Tibial nerve (tissue), 4 donors: ENCODE results near the gene DTX3L. TPM values are rescaled to one million over a fixed set of nuclear protein-coding genes. Genes with fewer than 3 reads are reported as not detected.
A peak's percentile ranks its signal among the peaks of the same experiment; 100 is the strongest.

Experiments used
- DNase-seq, 2 donors: peaks; one replicate each; pipeline ENCODE4 v3.0.0-alpha.2; 2019; ENCODE audit warnings: low spot score in 2 of 2
- H3K27ac ChIP-seq, 4 donors: fragments of 200-600 bp; sonication (generic) in 3 of 4; one replicate each; pipeline ENCODE4 v1.5.1; 2017 to 2019; ENCODE audit warnings: mild to moderate bottlenecking in 1 of 4
- H3K27me3 ChIP-seq, 2 donors: fragments of 200-600 bp; sonication (generic) in 1 of 2; one replicate each; pipeline versions ENCODE4 v1.5.1 to v1.6.0; 2017 to 2019
- H3K36me3 ChIP-seq, 3 donors: fragments of 200-600 bp; sonication (generic); one replicate each; pipeline ENCODE4 v1.5.1; 2018 to 2019
- H3K4me1 ChIP-seq, 4 donors: fragments of 200-600 bp; sonication (generic) in 3 of 4; one replicate each; pipeline ENCODE4 v1.5.1; 2017 to 2019
- H3K4me3 ChIP-seq, 4 donors: fragments of 200-600 bp; sonication (generic) in 3 of 4; one replicate each; pipeline ENCODE4 v1.5.1; 2017 to 2019; ENCODE audit warnings: mild to moderate bottlenecking in 1 of 4, moderate library complexity in 1 of 4
- H3K9me3 ChIP-seq, 4 donors: fragments of 200-600 bp; sonication (generic) in 3 of 4; one replicate each; pipeline ENCODE4 v1.5.1; 2017 to 2019
- EP300 ChIP-seq, 2 donors: sonication (generic); formaldehyde crosslinking; IDR thresholded peaks; one replicate each; pipeline ENCODE4 v1.6.1; 2017; ENCODE audit warnings: antibody characterized with exemption in 2 of 2, mild to moderate bottlenecking in 1 of 2
- POLR2A ChIP-seq, 2 donors: fragments of 450-650 bp; IDR thresholded peaks; one replicate each; pipeline ENCODE4 v1.6.1; 2017; ENCODE audit warnings: antibody characterized with exemption in 2 of 2, mild to moderate bottlenecking in 2 of 2, moderate library complexity in 2 of 2
- WGBS, 2 donors: methylation state at CpG; one replicate each; pipeline ENCODE4 v1.1.5; 2018; 5-methylcytosine and 5-hydroxymethylcytosine counted together
- total RNA-seq, 4 donors: library from RNA; depleted of rRNA; stranded (reverse); fragments of >200 nt; gene quantifications; one replicate each; pipeline ENCODE4 v1.1.0, GENCODE V29; 2016
- TF ChIP-seq, protein P1 (sequence below), 5 experiments: fragments of 200-600 bp in 3 of 5; fragments of 450-650 bp in 2 of 5; sonication (generic) in 3 of 5; IDR thresholded peaks; one replicate each; pipeline ENCODE4 v1.5.1; 2016 to 2019; ENCODE audit warnings: antibody characterized with exemption in 5 of 5, mild to moderate bottlenecking in 3 of 5, moderate library complexity in 2 of 5

Gene DTX3L
- total RNA-seq, 4 donors from 2014 or later: 14.9 to 23.2 (median 18.9) TPM

DNA sequence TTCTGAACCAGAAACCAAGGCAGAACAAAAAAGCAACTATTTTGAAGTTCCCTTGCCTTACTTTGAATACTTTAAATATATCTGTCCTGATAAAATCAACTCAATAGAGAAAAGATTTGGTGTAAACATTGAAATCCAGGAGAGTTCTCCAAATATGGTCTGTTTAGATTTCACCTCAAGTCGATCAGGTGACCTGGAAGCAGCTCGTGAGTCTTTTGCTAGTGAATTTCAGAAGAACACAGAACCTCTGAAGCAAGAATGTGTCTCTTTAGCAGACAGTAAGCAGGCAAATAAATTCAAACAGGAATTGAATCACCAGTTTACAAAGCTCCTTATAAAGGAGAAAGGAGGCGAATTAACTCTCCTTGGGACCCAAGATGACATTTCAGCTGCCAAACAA, 4.6 kb downstream of the DTX3L start:
- no peak for DNase-seq
- TF ChIP-seq, protein P1, sequence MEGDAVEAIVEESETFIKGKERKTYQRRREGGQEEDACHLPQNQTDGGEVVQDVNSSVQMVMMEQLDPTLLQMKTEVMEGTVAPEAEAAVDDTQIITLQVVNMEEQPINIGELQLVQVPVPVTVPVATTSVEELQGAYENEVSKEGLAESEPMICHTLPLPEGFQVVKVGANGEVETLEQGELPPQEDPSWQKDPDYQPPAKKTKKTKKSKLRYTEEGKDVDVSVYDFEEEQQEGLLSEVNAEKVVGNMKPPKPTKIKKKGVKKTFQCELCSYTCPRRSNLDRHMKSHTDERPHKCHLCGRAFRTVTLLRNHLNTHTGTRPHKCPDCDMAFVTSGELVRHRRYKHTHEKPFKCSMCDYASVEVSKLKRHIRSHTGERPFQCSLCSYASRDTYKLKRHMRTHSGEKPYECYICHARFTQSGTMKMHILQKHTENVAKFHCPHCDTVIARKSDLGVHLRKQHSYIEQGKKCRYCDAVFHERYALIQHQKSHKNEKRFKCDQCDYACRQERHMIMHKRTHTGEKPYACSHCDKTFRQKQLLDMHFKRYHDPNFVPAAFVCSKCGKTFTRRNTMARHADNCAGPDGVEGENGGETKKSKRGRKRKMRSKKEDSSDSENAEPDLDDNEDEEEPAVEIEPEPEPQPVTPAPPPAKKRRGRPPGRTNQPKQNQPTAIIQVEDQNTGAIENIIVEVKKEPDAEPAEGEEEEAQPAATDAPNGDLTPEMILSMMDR (IDR thresholded peaks at IDR 0.05): no peak
- no peak for TF ChIP-seq EP300 (IDR thresholded peaks at IDR 0.05)
- TF ChIP-seq POLR2A (IDR thresholded peaks at IDR 0.05): no peak
- WGBS, 2 donors: 74 to 80% methylated on average over 3 of the region's 3 CpGs
- no peaks in the 10 kb centered on the region for H3K27me3 ChIP-seq
- H3K27ac ChIP-seq: no peak overlapping the region
- no peak overlapping the region for H3K4me3 ChIP-seq
- peaks cover 0 to 79% (median 7%) of the 10 kb centered on the region in 3 donors for H3K36me3 ChIP-seq
- H3K9me3 ChIP-seq: no peaks in the 10 kb centered on the region
- H3K4me1 ChIP-seq: peaks cover 0 to 25% (median 12%) of the 10 kb centered on the region in 4 donors

DNA sequence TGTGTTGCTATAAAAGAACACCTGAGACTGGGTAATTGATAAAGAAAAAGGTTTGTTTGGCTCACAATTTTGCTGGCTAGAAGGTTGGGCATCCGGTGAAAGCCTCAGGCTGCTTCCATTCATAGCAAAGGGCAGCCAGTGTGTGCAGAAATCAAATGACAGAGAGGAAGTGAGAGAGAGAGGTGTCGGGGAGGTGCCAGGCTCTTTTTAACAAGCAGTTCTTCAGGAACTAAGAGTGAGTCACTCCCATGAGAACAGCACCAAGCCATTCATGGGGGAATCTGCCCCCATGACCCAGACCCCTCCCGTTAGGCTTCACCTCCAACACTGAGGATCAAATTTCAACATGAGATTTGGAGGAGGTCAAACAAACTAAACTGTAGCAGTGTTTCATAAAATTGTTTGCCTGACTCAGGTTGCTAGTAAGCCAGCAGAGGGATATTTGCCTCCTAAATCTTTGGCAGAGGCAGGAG, 8.8 kb downstream of the DTX3L start:
- TF ChIP-seq EP300 (IDR thresholded peaks at IDR 0.05) (peak in 1 of 2 donors; percentile 9), POLR2A (IDR thresholded peaks at IDR 0.05) (no peak)
- TF ChIP-seq, protein P1 (IDR thresholded peaks at IDR 0.05): no peak
- H3K4me1 ChIP-seq: peaks cover 0 to 12% (median 4%) of the 10 kb centered on the region in 4 donors
- no peaks in the 10 kb centered on the region for H3K27me3 ChIP-seq
- H3K27ac ChIP-seq: peak overlapping the region in 2 of 4 donors; percentile 31 to 51
- H3K9me3 ChIP-seq: no peaks in the 10 kb centered on the region
- H3K36me3 ChIP-seq: peaks cover 0 to 63% (median 7%) of the 10 kb centered on the region in 3 donors
- 39 to 46% methylated on average over 3 of the region's 3 CpGs for WGBS, 2 donors
- no peak overlapping the region for H3K4me3 ChIP-seq
- no peak for DNase-seq

DNA sequence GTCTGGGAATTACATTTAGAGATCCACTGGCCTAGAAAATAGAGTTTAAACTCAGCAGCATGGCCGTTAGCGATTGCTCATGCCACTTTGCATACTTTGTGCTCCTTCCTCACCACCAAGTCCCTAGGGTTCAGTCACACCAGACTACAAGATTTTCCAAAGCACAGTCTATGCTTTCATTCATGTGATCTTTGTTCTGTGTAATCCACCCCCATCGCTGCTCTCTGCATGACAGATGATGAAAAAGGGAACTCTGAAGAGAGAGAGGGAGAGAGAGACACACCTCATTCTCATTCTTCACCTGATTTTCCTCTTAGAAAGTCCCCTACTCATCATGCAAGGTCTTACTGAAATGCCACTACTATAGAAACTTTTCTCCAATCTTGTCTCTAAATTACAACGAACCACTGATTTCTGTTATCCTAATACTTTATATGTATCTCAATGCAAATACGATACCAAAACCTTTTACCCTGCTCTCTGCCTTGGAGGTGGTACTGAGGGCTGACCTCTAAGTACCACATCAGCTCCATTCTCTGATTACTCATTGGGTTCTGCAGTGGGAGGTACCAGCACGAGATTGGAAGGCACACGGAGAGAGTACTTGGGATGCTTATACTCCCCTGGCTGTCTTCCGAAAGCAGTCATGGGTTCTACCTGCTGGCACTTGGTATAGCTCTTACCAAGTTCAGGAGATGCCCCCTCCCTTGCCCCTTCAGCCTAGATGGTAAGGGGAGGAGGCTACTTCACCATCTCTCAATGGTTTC, 12.2 kb downstream of the DTX3L start:
- Histone ChIP-seq H3K9me3 (peaks cover 0 to 3% (median 0%) of the 10 kb centered on the region in 4 donors), H3K4me3 (no peak overlapping the region), H3K36me3 (peaks cover 0 to 31% (median 5%) of the 10 kb centered on the region in 3 donors), H3K27ac (peak overlapping the region in 1 of 4 donors; percentile 78), H3K27me3 (no peaks in the 10 kb centered on the region), H3K4me1 (peaks cover 0 to 19% (median 4%) of the 10 kb centered on the region in 4 donors)
- 63 to 64% methylated on average over 8 of the region's 8 CpGs for WGBS, 2 donors
- TF ChIP-seq EP300 (IDR thresholded peaks at IDR 0.05) (no peak), POLR2A (IDR thresholded peaks at IDR 0.05) (no peak)
- TF ChIP-seq, protein P1 (IDR thresholded peaks at IDR 0.05): no peak
- no peak for DNase-seq

DNA sequence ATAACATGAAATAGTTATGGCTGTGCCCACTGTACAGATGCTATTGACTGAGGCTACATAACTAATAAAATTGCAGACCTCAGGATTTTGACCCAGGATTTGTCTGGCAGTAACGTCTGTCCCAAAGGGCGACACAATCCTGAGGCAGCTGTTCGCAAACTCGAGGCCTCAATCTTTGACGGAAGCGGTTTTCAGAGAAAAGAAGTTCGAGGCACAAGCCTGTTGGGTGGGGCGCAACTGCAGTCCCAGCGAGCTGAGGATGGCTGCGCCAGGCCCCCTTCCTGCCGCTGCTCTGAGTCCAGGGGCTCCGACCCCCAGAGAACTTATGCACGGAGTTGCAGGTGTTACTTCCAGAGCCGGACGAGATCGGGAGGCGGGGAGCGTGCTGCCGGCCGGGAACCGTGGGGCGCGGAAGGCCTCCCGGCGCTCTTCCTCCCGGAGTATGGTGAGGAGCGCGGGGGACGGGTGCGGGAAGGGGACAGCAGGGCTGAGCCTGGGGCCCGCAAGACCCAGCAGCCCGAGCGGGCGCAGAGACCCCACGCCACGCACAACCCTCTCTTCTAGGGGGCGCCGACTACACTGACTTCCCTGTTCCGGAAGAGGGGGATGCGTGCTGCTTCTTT, 13.4 kb downstream of the DTX3L start, which contains the start of gene PARP15:
Gene PARP15, plus strand, starts transcription at position 242 of the 623 bp plus-strand sequence. Its CDS starts 18 bp downstream, at position 260.
- TF ChIP-seq EP300 (IDR thresholded peaks at IDR 0.05) (no peak), POLR2A (IDR thresholded peaks at IDR 0.05) (no peak)
- TF ChIP-seq, protein P1 (IDR thresholded peaks at IDR 0.05): no peak
- Histone ChIP-seq H3K36me3 (peaks cover 0 to 24% (median 0%) of the 10 kb centered on the region in 3 donors), H3K27me3 (no peaks in the 10 kb centered on the region), H3K4me1 (peaks cover 0 to 18% (median 4%) of the 10 kb centered on the region in 4 donors), H3K4me3 (peak within 1 kb of the TSS; percentile 30 to 62 (median 56)), H3K9me3 (peaks cover 0 to 14% (median 3%) of the 10 kb centered on the region in 4 donors), H3K27ac (peak within 1 kb of the TSS in 1 of 4 donors; percentile 78)
- DNase-seq: no peak
- WGBS, 2 donors: 2 to 6% methylated on average over 36 to 39 of the region's 40 CpGs
